ENCODE measurements around the gene ABCA10. TPM values are rescaled to one million over a fixed set of nuclear protein-coding genes. Genes with fewer than 3 reads are reported as not detected.

Gene ABCA10
- total RNA-seq, 2 donors from 2014 or later: not detected

DNA sequence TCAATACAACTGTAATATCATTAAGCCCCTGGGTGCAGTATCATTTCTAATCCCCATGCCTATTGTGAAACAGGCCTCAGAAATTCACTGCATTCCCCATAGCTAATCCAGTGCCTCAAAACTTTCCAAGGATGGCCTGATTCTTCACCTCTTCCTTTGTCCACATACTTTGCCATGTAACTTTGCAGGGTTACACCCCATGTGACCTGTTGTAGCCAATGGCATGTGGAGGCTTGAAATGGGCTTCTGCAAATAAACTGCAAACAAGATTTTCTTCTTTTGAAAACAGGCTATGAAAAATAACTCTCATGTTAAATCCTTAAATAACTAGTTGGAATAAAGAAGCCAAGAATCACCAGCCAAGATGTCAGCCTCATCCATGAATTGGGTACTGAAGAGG lies 35.9 kb downstream of the ABCA10 start:
- TF ChIP-seq, protein P1, sequence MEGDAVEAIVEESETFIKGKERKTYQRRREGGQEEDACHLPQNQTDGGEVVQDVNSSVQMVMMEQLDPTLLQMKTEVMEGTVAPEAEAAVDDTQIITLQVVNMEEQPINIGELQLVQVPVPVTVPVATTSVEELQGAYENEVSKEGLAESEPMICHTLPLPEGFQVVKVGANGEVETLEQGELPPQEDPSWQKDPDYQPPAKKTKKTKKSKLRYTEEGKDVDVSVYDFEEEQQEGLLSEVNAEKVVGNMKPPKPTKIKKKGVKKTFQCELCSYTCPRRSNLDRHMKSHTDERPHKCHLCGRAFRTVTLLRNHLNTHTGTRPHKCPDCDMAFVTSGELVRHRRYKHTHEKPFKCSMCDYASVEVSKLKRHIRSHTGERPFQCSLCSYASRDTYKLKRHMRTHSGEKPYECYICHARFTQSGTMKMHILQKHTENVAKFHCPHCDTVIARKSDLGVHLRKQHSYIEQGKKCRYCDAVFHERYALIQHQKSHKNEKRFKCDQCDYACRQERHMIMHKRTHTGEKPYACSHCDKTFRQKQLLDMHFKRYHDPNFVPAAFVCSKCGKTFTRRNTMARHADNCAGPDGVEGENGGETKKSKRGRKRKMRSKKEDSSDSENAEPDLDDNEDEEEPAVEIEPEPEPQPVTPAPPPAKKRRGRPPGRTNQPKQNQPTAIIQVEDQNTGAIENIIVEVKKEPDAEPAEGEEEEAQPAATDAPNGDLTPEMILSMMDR (conservative IDR thresholded peaks at IDR 0.05): no peak
- H3K4me1 Mint-ChIP-seq: peaks cover 2% of the 10 kb centered on the region
- H3K36me3 ChIP-seq (ENCODE audit: control insufficient read depth, insufficient read depth, low read length): no peaks in the 10 kb centered on the region
- H3K4me3 Mint-ChIP-seq: no peak overlapping the region
- no peak overlapping the region for H3K27ac ChIP-seq (ENCODE audit: low read depth, low read length)
- no peaks in the 10 kb centered on the region for H3K36me3 Mint-ChIP-seq (ENCODE audit: low read depth)
- peaks cover 12% of the 10 kb centered on the region for H3K9me3 Mint-ChIP-seq
- no peaks in the 10 kb centered on the region for H3K27me3 Mint-ChIP-seq (ENCODE audit: insufficient read depth)
- H3K27me3 ChIP-seq (ENCODE audit: control insufficient read depth, insufficient read depth, low read length, poor library complexity, severe bottlenecking): no peaks in the 10 kb centered on the region
- H3K9ac ChIP-seq (ENCODE audit: extremely low read depth, low read length, poor library complexity, severe bottlenecking): no peak overlapping the region
- DNase-seq: no peak
- H3K27ac Mint-ChIP-seq: no peak overlapping the region
- H3K4me1 ChIP-seq (ENCODE audit: control insufficient read depth, insufficient read depth, low read length): no peaks in the 10 kb centered on the region
- no peak overlapping the region for H3K4me3 ChIP-seq (ENCODE audit: low read length)
- H3K9me3 ChIP-seq (ENCODE audit: control insufficient read depth, low read length): no peaks in the 10 kb centered on the region

DNA sequence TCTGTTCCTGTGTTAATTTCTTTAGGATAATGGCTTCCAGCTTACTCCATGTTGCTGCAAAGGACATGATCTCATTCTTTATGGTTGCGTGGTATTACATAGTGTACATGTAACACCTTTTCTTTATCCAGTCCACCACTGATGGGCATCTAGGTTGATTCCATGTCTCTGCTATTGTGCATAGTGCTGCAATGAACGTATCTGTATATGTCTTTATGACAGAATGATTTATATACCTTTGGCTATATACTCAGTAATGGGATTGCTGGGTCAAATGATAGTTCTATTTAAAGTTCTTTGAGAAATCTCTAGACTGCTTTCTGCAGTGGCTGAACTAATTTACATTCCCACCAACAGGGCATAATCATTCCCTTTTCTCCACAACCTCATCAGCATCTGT lies 39.8 kb downstream of the ABCA10 start:
- Histone ChIP-seq H3K4me1 (ENCODE audit: control insufficient read depth, insufficient read depth, low read length) (no peaks in the 10 kb centered on the region), H3K27me3 (ENCODE audit: control insufficient read depth, insufficient read depth, low read length, poor library complexity, severe bottlenecking) (no peaks in the 10 kb centered on the region), H3K9me3 (ENCODE audit: control insufficient read depth, low read length) (no peaks in the 10 kb centered on the region), H3K4me3 (ENCODE audit: low read length) (no peak overlapping the region), H3K36me3 (ENCODE audit: control insufficient read depth, insufficient read depth, low read length) (no peaks in the 10 kb centered on the region), H3K9ac (ENCODE audit: extremely low read depth, low read length, poor library complexity, severe bottlenecking) (no peak overlapping the region), H3K27ac (ENCODE audit: low read depth, low read length) (no peak overlapping the region)
- Mint-ChIP-seq H3K36me3 (ENCODE audit: low read depth) (no peaks in the 10 kb centered on the region), H3K4me3 (no peak overlapping the region), H3K27me3 (ENCODE audit: insufficient read depth) (no peaks in the 10 kb centered on the region), H3K27ac (no peak overlapping the region), H3K9me3 (no peaks in the 10 kb centered on the region), H3K4me1 (peaks cover 2% of the 10 kb centered on the region)
- TF ChIP-seq, protein P1 (conservative IDR thresholded peaks at IDR 0.05): no peak
- 89% methylated on average over 2 of the region's 2 CpGs; no CpG with 5 or more reads in 1 of the 2 experiments for whole genome bisulfite sequencing, 2 experiments (ENCODE audit: insufficient coverage in 1 of 2, insufficient read length in 1 of 2)
- no peak for DNase-seq

- no peak overlapping the region for H3K9ac ChIP-seq (ENCODE audit: extremely low read depth, low read length, poor library complexity, severe bottlenecking)
- no peaks in the 10 kb centered on the region for H3K27me3 Mint-ChIP-seq (ENCODE audit: insufficient read depth)
Measured at GRCh38 chr17:69188064-69188463, 40.6 kb downstream of the ABCA10 start.

More at GRCh38 chr17:69188064-69188463, 40.6 kb downstream of the ABCA10 start:
- no peak for DNase-seq
- Mint-ChIP-seq H3K27ac (no peak overlapping the region), H3K36me3 (ENCODE audit: low read depth) (no peaks in the 10 kb centered on the region), H3K4me3 (no peak overlapping the region), H3K9me3 (no peaks in the 10 kb centered on the region), H3K4me1 (peaks cover 2% of the 10 kb centered on the region)
- Histone ChIP-seq H3K27ac (ENCODE audit: low read depth, low read length) (peak overlapping the region; percentile 47), H3K4me1 (ENCODE audit: control insufficient read depth, insufficient read depth, low read length) (no peaks in the 10 kb centered on the region), H3K36me3 (ENCODE audit: control insufficient read depth, insufficient read depth, low read length) (no peaks in the 10 kb centered on the region), H3K4me3 (ENCODE audit: low read length) (no peak overlapping the region), H3K9me3 (ENCODE audit: control insufficient read depth, low read length) (no peaks in the 10 kb centered on the region), H3K27me3 (ENCODE audit: control insufficient read depth, insufficient read depth, low read length, poor library complexity, severe bottlenecking) (no peaks in the 10 kb centered on the region)
- TF ChIP-seq, protein P1 (conservative IDR thresholded peaks at IDR 0.05): no peak
- WGBS, 2 experiments (ENCODE audit: insufficient coverage in 1 of 2, insufficient read length in 1 of 2): 60 to 86% methylated on average over 1 of the region's 1 CpG

All from endodermal cell (in vitro differentiated cells).